H1 (cell line): ENCODE results near the gene RHOV. TPM values are rescaled to one million over a fixed set of nuclear protein-coding genes. Genes with fewer than 3 reads are reported as not detected.

Experiments
- CTCF ChIA-PET: fragments of 300-600 bp; sonication (Branson Sonifier 250); formaldehyde crosslinking; loops from one replicate; lab custom pipeline; 2021; ENCODE audit not compliant: partially characterized antibody; lab: Charles Lee
- POLR2A ChIA-PET: fragments of 300-600 bp; sonication (Branson Sonifier 250); formaldehyde crosslinking; loops from one replicate; lab custom pipeline; 2021; ENCODE audit warnings: inconsistent platforms; ENCODE audit not compliant: partially characterized antibody; lab: Charles Lee
- DNase-seq, 2 experiments: peaks; one replicate each; pipeline versions ENCODE4 v3.0.0 to v3.0.0-alpha.2; 2010 to 2022; ENCODE audit warnings: low spot score in 2 of 2, low read depth in 1 of 2, mixed read lengths in 1 of 2
- FAIRE-seq: peaks from 2 replicates; lab custom pipeline; 2011; peaks lifted over from hg19 to GRCh38; lab: Jason Lieb, UNC
- H2AFZ ChIP-seq: 2 replicates; pipeline ENCODE4 v1.8.1; 2012; ENCODE audit warnings: low read length, inconsistent platforms
- H2AK5ac ChIP-seq: 2 replicates; pipeline ENCODE4 v1.6.1; 2013; ENCODE audit warnings: low read depth, low read length
- H2BK120ac ChIP-seq: replicated peaks from 2 replicates; pipeline ENCODE3; 2013; ENCODE audit warnings: low read depth, low read length, inconsistent platforms
- H2BK12ac ChIP-seq: 2 replicates; pipeline ENCODE4 v1.6.1; 2013; ENCODE audit warnings: low read depth, low read length
- H2BK15ac ChIP-seq: 2 replicates; pipeline ENCODE4 v1.6.1; 2013; ENCODE audit warnings: low read length
- H2BK20ac ChIP-seq: 2 replicates; pipeline ENCODE4 v1.6.1; 2013; ENCODE audit warnings: low read length
- H2BK5ac ChIP-seq: 2 replicates; pipeline ENCODE4 v1.6.1; 2013; ENCODE audit warnings: low read depth, low read length
- H3K14ac ChIP-seq: 2 replicates; pipeline ENCODE4 v1.6.1; 2013; ENCODE audit warnings: inconsistent platforms; ENCODE audit not compliant: insufficient read length
- H3K18ac ChIP-seq: 2 replicates; pipeline ENCODE4 v1.6.1; 2013; ENCODE audit warnings: low read length; ENCODE audit errors: extremely low read depth
- H3K23ac ChIP-seq: 2 replicates; pipeline ENCODE4 v1.6.1; 2013; ENCODE audit warnings: inconsistent platforms; ENCODE audit not compliant: insufficient read length
- H3K23me2 ChIP-seq: 2 replicates; pipeline ENCODE4 v1.6.1; 2013; ENCODE audit warnings: low read depth, low read length
- H3K27ac ChIP-seq: 2 replicates; pipeline ENCODE4 v1.6.1; 2011; ENCODE audit warnings: low read depth, low read length, inconsistent platforms
- H3K27me3 ChIP-seq, 4 experiments: replicated peaks in 1 of 4; 1 replicate in 1 of 4; 2 replicates in 3 of 4; pipeline versions ENCODE4 v1.6.1 to v1.8.1; 2011 to 2013; ENCODE audit warnings: low read length in 3 of 4, mild to moderate bottlenecking in 3 of 4, inconsistent platforms in 2 of 4, mixed read lengths in 2 of 4, moderate library complexity in 1 of 4; ENCODE audit not compliant: control insufficient read depth in 3 of 4, insufficient read depth in 3 of 4; ENCODE audit errors: extremely low read depth in 1 of 4
- H3K36me3 ChIP-seq, 4 experiments: 2 replicates each; pipeline versions ENCODE4 v1.6.1 to v1.8.1; 2011 to 2013; ENCODE audit warnings: mild to moderate bottlenecking in 4 of 4, low read length in 3 of 4, moderate library complexity in 2 of 4, control low read depth in 1 of 4, inconsistent platforms in 1 of 4; ENCODE audit not compliant: insufficient read depth in 4 of 4, control insufficient read depth in 2 of 4
- H3K4ac ChIP-seq: replicated peaks from 2 replicates; pipeline ENCODE3; 2013; ENCODE audit warnings: low read length, low read depth, mixed read lengths, inconsistent platforms; ENCODE audit not compliant: insufficient read length
- H3K4me1 ChIP-seq, 4 experiments: replicated peaks in 1 of 4; 1 replicate in 1 of 4; 2 replicates in 3 of 4; pipeline versions ENCODE4 v1.6.1 to v1.8.1; 2011 to 2013; ENCODE audit warnings: low read length in 3 of 4, inconsistent platforms in 2 of 4, mixed read lengths in 1 of 4; ENCODE audit not compliant: insufficient read depth in 4 of 4, control insufficient read depth in 3 of 4
- H3K4me2 ChIP-seq, 2 experiments: 2 replicates each; pipeline versions ENCODE4 v1.6.1 to v1.8.1; 2011 to 2013; ENCODE audit warnings: low read depth in 2 of 2, low read length in 2 of 2, control low read depth in 1 of 2, inconsistent platforms in 1 of 2, mild to moderate bottlenecking in 1 of 2; ENCODE audit not compliant: insufficient read depth in 1 of 2
- H3K4me3 ChIP-seq, 4 experiments: fragments of 200-600, 300-600 bp in 1 of 4; sonication (generic), shearing (Covaris generic), sonication (Bioruptor Twin) in 1 of 4; 2 replicates each; pipeline versions ENCODE4 v1.5.1 to v1.8.1; 2011 to 2016; ENCODE audit warnings: low read length in 4 of 4, low read depth in 3 of 4, control low read depth in 2 of 4, inconsistent platforms in 2 of 4, mild to moderate bottlenecking in 2 of 4, mixed read lengths in 1 of 4, moderate library complexity in 1 of 4; ENCODE audit not compliant: insufficient read depth in 2 of 4; ENCODE audit errors: extremely low read depth in 1 of 4
- H3K56ac ChIP-seq: replicated peaks from 2 replicates; pipeline ENCODE3; 2013; ENCODE audit warnings: low read depth, mild to moderate bottlenecking, mixed read lengths, low read length, inconsistent platforms; ENCODE audit not compliant: insufficient read length
- H3K79me1 ChIP-seq: 2 replicates; pipeline ENCODE4 v1.6.1; 2013; ENCODE audit warnings: low read depth, low read length, control low read depth
- H3K79me2 ChIP-seq, 2 experiments: 2 replicates each; pipeline versions ENCODE4 v1.6.1 to v1.8.1; 2012 to 2013; ENCODE audit warnings: low read length in 2 of 2, mild to moderate bottlenecking in 2 of 2, inconsistent platforms in 1 of 2; ENCODE audit not compliant: insufficient read depth in 2 of 2, control insufficient read depth in 1 of 2
- H3K9ac ChIP-seq, 4 experiments: replicated peaks in 1 of 4; 1 replicate in 1 of 4; 2 replicates in 3 of 4; pipeline versions ENCODE4 v1.6.1 to v1.8.1; 2011 to 2013; ENCODE audit warnings: low read depth in 3 of 4, low read length in 3 of 4, control low read depth in 2 of 4, mild to moderate bottlenecking in 2 of 4, moderate library complexity in 2 of 4, inconsistent platforms in 1 of 4; ENCODE audit errors: extremely low read depth in 1 of 4
- H3K9me3 ChIP-seq, 2 experiments: 2 replicates each; pipeline versions ENCODE4 v1.6.1 to v1.8.1; 2012 to 2013; ENCODE audit warnings: mild to moderate bottlenecking in 2 of 2, moderate library complexity in 2 of 2, control low read depth in 1 of 2, inconsistent platforms in 1 of 2, low read depth in 1 of 2, low read length in 1 of 2, mixed read lengths in 1 of 2; ENCODE audit not compliant: insufficient read depth in 2 of 2
- H4K20me1 ChIP-seq, 2 experiments: replicated peaks in 1 of 2; 2 replicates each; pipeline versions ENCODE3 to v1.8.1; 2011 to 2013; ENCODE audit warnings: inconsistent platforms in 2 of 2, low read length in 2 of 2, mild to moderate bottlenecking in 1 of 2; ENCODE audit not compliant: insufficient read depth in 2 of 2, control insufficient read depth in 1 of 2
- H4K5ac ChIP-seq: 2 replicates; pipeline ENCODE4 v1.6.1; 2013; ENCODE audit warnings: low read length, low read depth, mixed read lengths, inconsistent platforms; ENCODE audit not compliant: insufficient read length
- H4K8ac ChIP-seq: 2 replicates; pipeline ENCODE4 v1.8.0; 2013; ENCODE audit warnings: mild to moderate bottlenecking, moderate library complexity, low read length, inconsistent platforms; ENCODE audit not compliant: insufficient read depth; ENCODE audit errors: extremely low read depth
- H4K91ac ChIP-seq: replicated peaks from 2 replicates; pipeline ENCODE3; 2013; ENCODE audit warnings: low read length, mixed read lengths, inconsistent platforms; ENCODE audit not compliant: insufficient read length
- TAF7 ChIP-seq: optimal IDR thresholded peaks from 2 replicates; pipeline ENCODE3; 2011; ENCODE audit warnings: low read depth, mild to moderate bottlenecking, inconsistent platforms, low read length, moderate library complexity, borderline replicate concordance
- USF2 ChIP-seq: IDR thresholded peaks from 2 replicates; pipeline ENCODE4 v1.6.1; 2011; ENCODE audit warnings: low read length, improper control_type of control experiment
- WGBS, 2 experiments: shearing (Covaris generic) in 1 of 2; methylation state at CpG; one replicate each; pipeline versions ENCODE4 v1.1.6 to v1.1.7; 2013 to 2015; ENCODE audit warnings: low lambda C conversion rate in 2 of 2, mixed read lengths in 2 of 2, inconsistent platforms in 1 of 2, low coverage in 1 of 2, missing lambda C conversion rate in 1 of 2; ENCODE audit not compliant: insufficient replicate concordance in 2 of 2, insufficient coverage in 1 of 2, insufficient read length in 1 of 2; ENCODE audit errors: extremely low coverage in 1 of 2, missing lambda C conversion rate in 1 of 2; 5-methylcytosine and 5-hydroxymethylcytosine counted together
- polyA plus RNA-seq, 7 experiments: library from polyadenylated mRNA; depleted of rRNA in 3 of 7; stranded (reverse) in 5 of 7; unstranded in 2 of 7; fragments of >200 nt in 5 of 7; fragments of 200-250 nt in 2 of 7; gene quantifications; 1 replicate in 5 of 7; 2 replicates in 1 of 7; 4 replicates in 1 of 7; pipeline versions ENCODE4 v1.2.1 to v1.2.3, GENCODE V29; 2011 to 2013; ENCODE audit warnings: missing spikeins in 2 of 7, mixed read lengths in 2 of 7
- total RNA-seq: library from RNA; stranded (reverse); fragmentation: NEBNext Ultra II Directional; extraction: Animal tissue kit (Norgen Biotek cat#: 25700); gene quantifications from 2 replicates; pipeline ENCODE4 v1.2.1, GENCODE V29; 2021

Gene RHOV
- total and polyA plus RNA-seq, 2 of the 8 experiments (the other 6 are each of a cell fraction or from before 2014, with no cell fraction given): 1.5 to 2.7 TPM

DNA sequence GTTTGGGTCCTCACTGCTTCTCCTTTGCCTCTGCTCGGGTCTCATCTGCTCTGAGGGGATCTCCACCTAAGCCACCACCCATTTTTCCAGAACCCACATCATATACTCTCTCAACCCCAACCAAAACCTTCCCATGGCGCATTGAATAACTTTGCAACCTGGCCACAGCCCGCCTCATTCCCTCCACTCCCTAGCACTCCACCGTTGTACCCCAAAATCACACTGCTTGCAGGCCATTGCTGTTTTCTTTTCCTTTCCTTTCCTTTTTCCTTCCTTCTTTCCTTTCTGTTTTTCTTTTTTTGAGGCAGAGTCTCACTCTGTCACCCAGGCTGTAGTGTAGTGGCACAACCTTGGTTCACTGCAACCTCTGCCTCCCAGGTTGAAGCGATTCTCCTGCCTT, 17.1 kb upstream of the RHOV start:
- Histone ChIP-seq H3K23me2 (peaks cover 5% of the 10 kb centered on the region; the same call in 1 of the 2 replicates), H2BK20ac (no peak overlapping the region), H2AFZ (no peak overlapping the region), H3K27me3 (peaks cover 0 to 8% (median 2%) of the 10 kb centered on the region in 4 experiments; a peak in 3 of 7 replicates), H3K4me1 (peaks cover 3 to 14% (median 7%) of the 10 kb centered on the region in 4 experiments; a peak in 6 of 7 replicates), H4K5ac (no peak overlapping the region), H4K20me1 (peaks cover 0 to 2% of the 10 kb centered on the region in 2 experiments), H3K27ac (no peak overlapping the region), H3K9ac (no peak overlapping the region), H3K14ac (no peak overlapping the region), H3K4ac (no peak overlapping the region), H3K36me3 (peaks cover 0 to 4% (median 0%) of the 10 kb centered on the region in 4 experiments; a peak in 2 of 8 replicates), H2BK15ac (no peak overlapping the region), H3K9me3 (no peaks in the 10 kb centered on the region), H2BK12ac (no peak overlapping the region), H3K79me1 (peaks cover 3% of the 10 kb centered on the region; the same call in 1 of the 2 replicates), H3K18ac (no peak overlapping the region), H3K23ac (no peak overlapping the region), H3K4me2 (no peak overlapping the region), H2BK5ac (no peak overlapping the region), H2AK5ac (no peak overlapping the region), H3K56ac (no peak overlapping the region), H3K79me2 (peaks cover 0 to 12% of the 10 kb centered on the region in 2 experiments; a peak in 3 of 4 replicates), H4K91ac (no peak overlapping the region), H4K8ac (no peak overlapping the region), H3K4me3 (no peak overlapping the region), H2BK120ac (no peak overlapping the region)
- FAIRE-seq (no peak), DNase-seq (no peak)
- TF ChIP-seq TAF7 (no peak), USF2 (no peak)
- ChIA-PET CTCF (interaction anchor here (0.7 to 3.1 kb wide), 16 partner anchors 11 to 189 kb away, joined by 3 to 26 read pairs (median 4); no protein-coding TSS in a partner anchor), POLR2A (interaction anchor here (1.1 to 5.0 kb wide), 5 partner anchors 10 to 144 kb away, joined by 3 to 39 read pairs (median 3); no protein-coding TSS in a partner anchor)
- WGBS, 2 experiments: 87% methylated on average over 5 of the region's 5 CpGs; no CpG with 5 or more reads in 1 of the 2 experiments
